WTC11 (cell line): ENCODE measurements around the gene IRF8. TPM values are rescaled to one million over a fixed set of nuclear protein-coding genes. Genes with fewer than 3 reads are reported as not detected.

Experiments
- ATAC-seq: fragments of 200-7000 bp; cut with Tn5 transposase; 2 replicates; pipeline ENCODE4 v1.10.0; 2021; ENCODE audit warnings: mild to moderate bottlenecking, moderate library complexity
- CTCF ChIA-PET: fragments of 300-600 bp; sonication (Branson Sonifier 250); formaldehyde crosslinking; loops from one replicate; lab custom pipeline; 2021; ENCODE audit warnings: antibody characterized with exemption; lab: Charles Lee
- POLR2A ChIA-PET: fragments of 350-600 bp; sonication (Branson Sonifier 250); formaldehyde crosslinking; loops from one replicate; lab custom pipeline; 2021; ENCODE audit warnings: antibody characterized with exemption; lab: Charles Lee
- DNase-seq: peaks from one replicate; pipeline ENCODE4 v3.0.0; 2021; ENCODE audit warnings: low spot score
- H3K27ac Mint-ChIP-seq: 2 replicates; pipeline ENCODE4 v1.8.0; 2021; ENCODE audit warnings: mixed read lengths
- H3K27me3 Mint-ChIP-seq: 2 replicates; pipeline ENCODE4 v1.8.0; 2021; ENCODE audit warnings: low read depth, mild to moderate bottlenecking, moderate library complexity, mixed read lengths
- H3K36me3 Mint-ChIP-seq: 2 replicates; pipeline ENCODE4 v1.8.0; 2021; ENCODE audit warnings: mixed read lengths
- H3K4me1 Mint-ChIP-seq: 2 replicates; pipeline ENCODE4 v1.8.0; 2022; ENCODE audit warnings: mixed read lengths
- H3K4me3 Mint-ChIP-seq: 2 replicates; pipeline ENCODE4 v1.8.0; 2021; ENCODE audit warnings: mild to moderate bottlenecking, moderate library complexity, mixed read lengths
- H3K9me3 Mint-ChIP-seq: 2 replicates; pipeline ENCODE4 v1.8.0; 2021; ENCODE audit warnings: mixed read lengths
- ATF6 ChIP-seq: sonication (generic); formaldehyde crosslinking; IDR thresholded peaks from 2 replicates; pipeline ENCODE4 v1.8.1; 2023; ENCODE audit warnings: mild to moderate bottlenecking, missing genetic modification reagents
- CBFB ChIP-seq: sonication (generic); formaldehyde crosslinking; IDR thresholded peaks from 2 replicates; pipeline ENCODE4 v1.8.1; 2022; ENCODE audit warnings: mild to moderate bottlenecking, low read depth, missing genetic modification reagents
- CREB1 ChIP-seq: sonication (generic); formaldehyde crosslinking; IDR thresholded peaks from 2 replicates; pipeline ENCODE4 v1.8.0; 2023; ENCODE audit warnings: mild to moderate bottlenecking, missing genetic modification reagents
- FOXP1 ChIP-seq: sonication (generic); formaldehyde crosslinking; IDR thresholded peaks from 2 replicates; pipeline ENCODE4 v1.8.0; 2022; ENCODE audit warnings: missing genetic modification reagents, mild to moderate bottlenecking, moderate library complexity, borderline replicate concordance
- GABPB1 ChIP-seq: sonication (generic); formaldehyde crosslinking; IDR thresholded peaks from 2 replicates; pipeline ENCODE4 v1.8.1; 2023; ENCODE audit warnings: mild to moderate bottlenecking, missing genetic modification reagents
- GTF2I ChIP-seq: fragments of 250-450 bp; sonication (Bioruptor Pico); conservative IDR thresholded peaks from 2 replicates; pipeline ENCODE4 v1.4.0; 2021; ENCODE audit warnings: mild to moderate bottlenecking
- MYBL2 ChIP-seq: sonication (generic); formaldehyde crosslinking; IDR thresholded peaks from 2 replicates; pipeline ENCODE4 v1.8.1; 2023; ENCODE audit warnings: mild to moderate bottlenecking, moderate library complexity, missing genetic modification reagents
- TEAD4 ChIP-seq: sonication (generic); formaldehyde crosslinking; IDR thresholded peaks from 2 replicates; pipeline ENCODE4 v1.8.0; 2022; ENCODE audit warnings: mild to moderate bottlenecking, missing genetic modification reagents
- ZNF219 ChIP-seq: sonication (generic); formaldehyde crosslinking; IDR thresholded peaks from 2 replicates; pipeline ENCODE4 v1.8.0; 2023; ENCODE audit warnings: missing genetic modification reagents, mild to moderate bottlenecking, borderline replicate concordance
- ZNF396 ChIP-seq: fragments of 250-450 bp; sonication (Bioruptor Pico); IDR thresholded peaks from 2 replicates; pipeline ENCODE4 v1.8.0; 2021; ENCODE audit warnings: mild to moderate bottlenecking, moderate library complexity, borderline replicate concordance
- ZNF416 ChIP-seq: fragments of 250-450 bp; sonication (Bioruptor Pico); IDR thresholded peaks from 2 replicates; pipeline ENCODE4 v1.9.0; 2021; ENCODE audit warnings: mild to moderate bottlenecking, inconsistent platforms
- total RNA-seq: library from RNA; stranded (reverse); gene quantifications from 3 replicates; pipeline ENCODE4 v1.2.3, GENCODE V29; 2021
- TF ChIP-seq, protein P1 (sequence below): sonication (generic); formaldehyde crosslinking; IDR thresholded peaks from 2 replicates; pipeline ENCODE4 v1.8.1; 2023; ENCODE audit warnings: mild to moderate bottlenecking, missing genetic modification reagents
- TF ChIP-seq, protein P2 (sequence below): sonication (generic); formaldehyde crosslinking; IDR thresholded peaks from 2 replicates; pipeline ENCODE4 v1.8.0; 2023; ENCODE audit warnings: mild to moderate bottlenecking, missing genetic modification reagents
- TF ChIP-seq, protein P3 (sequence below): sonication (generic); formaldehyde crosslinking; IDR thresholded peaks from 2 replicates; pipeline ENCODE4 v1.8.1; 2023; ENCODE audit warnings: mild to moderate bottlenecking, moderate library complexity, missing genetic modification reagents
- TF ChIP-seq, protein P4 (sequence below): fragments of 200-600 bp; IDR thresholded peaks from 2 replicates; pipeline ENCODE4 v1.8.0; 2022; ENCODE audit warnings: antibody characterized with exemption

Gene IRF8
- total RNA-seq, 1 experiment from 2014 or later: 1.1 TPM

DNA sequence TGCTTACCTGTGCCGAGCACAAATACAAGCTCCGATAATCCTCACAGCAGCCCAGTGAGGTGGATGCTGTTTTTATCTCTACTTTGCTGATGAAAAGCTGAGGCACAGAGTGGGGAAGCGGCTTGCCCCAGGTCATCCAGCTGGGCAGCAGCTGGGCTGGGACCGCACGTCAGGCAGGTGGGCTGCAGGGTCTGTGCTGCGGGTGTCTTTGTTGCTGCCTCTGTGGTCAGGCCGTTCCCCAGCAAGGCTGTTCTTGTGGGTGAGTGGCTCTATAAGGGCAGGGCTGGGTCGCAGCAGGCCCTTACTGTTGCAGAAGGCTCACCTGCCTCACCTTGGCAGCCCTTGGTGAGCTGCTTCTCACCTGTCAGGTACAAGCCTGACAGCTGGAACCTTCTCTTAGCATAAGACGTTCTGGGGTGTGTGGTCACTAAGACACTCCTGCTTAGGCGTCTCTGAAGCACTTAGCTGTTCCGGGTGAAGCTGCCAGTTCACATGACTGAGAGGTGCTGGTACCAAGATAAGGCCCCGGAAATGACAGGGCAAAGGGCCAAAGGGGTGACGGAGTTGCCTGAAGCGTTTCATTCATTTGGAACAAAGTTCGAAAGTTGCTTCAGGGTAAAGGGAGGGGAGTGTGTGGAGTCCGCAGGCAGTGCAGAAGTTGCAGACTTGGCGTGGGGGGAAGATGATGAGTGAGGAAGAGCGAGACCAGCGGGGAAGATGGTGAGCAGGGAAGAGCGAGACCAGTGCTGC lies 17.4 kb downstream of the IRF8 start:
- no peaks in the 10 kb centered on the region for H3K36me3 Mint-ChIP-seq
- TF ChIP-seq CBFB (CRISPR knock-in tag) (no peak), TEAD4 (CRISPR knock-in tag) (no peak), GABPB1 (CRISPR knock-in tag) (no peak; the same call in 1 of the 2 replicates), GTF2I (CRISPR knock-in tag) (no peak), FOXP1 (no peak), CREB1 (CRISPR knock-in tag) (no peak), ZNF416 (no peak), ZNF219 (CRISPR knock-in tag) (no peak)
- TF ChIP-seq, protein P1, sequence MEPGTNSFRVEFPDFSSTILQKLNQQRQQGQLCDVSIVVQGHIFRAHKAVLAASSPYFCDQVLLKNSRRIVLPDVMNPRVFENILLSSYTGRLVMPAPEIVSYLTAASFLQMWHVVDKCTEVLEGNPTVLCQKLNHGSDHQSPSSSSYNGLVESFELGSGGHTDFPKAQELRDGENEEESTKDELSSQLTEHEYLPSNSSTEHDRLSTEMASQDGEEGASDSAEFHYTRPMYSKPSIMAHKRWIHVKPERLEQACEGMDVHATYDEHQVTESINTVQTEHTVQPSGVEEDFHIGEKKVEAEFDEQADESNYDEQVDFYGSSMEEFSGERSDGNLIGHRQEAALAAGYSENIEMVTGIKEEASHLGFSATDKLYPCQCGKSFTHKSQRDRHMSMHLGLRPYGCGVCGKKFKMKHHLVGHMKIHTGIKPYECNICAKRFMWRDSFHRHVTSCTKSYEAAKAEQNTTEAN (CRISPR knock-in tag): no peak
- TF ChIP-seq, protein P2, sequence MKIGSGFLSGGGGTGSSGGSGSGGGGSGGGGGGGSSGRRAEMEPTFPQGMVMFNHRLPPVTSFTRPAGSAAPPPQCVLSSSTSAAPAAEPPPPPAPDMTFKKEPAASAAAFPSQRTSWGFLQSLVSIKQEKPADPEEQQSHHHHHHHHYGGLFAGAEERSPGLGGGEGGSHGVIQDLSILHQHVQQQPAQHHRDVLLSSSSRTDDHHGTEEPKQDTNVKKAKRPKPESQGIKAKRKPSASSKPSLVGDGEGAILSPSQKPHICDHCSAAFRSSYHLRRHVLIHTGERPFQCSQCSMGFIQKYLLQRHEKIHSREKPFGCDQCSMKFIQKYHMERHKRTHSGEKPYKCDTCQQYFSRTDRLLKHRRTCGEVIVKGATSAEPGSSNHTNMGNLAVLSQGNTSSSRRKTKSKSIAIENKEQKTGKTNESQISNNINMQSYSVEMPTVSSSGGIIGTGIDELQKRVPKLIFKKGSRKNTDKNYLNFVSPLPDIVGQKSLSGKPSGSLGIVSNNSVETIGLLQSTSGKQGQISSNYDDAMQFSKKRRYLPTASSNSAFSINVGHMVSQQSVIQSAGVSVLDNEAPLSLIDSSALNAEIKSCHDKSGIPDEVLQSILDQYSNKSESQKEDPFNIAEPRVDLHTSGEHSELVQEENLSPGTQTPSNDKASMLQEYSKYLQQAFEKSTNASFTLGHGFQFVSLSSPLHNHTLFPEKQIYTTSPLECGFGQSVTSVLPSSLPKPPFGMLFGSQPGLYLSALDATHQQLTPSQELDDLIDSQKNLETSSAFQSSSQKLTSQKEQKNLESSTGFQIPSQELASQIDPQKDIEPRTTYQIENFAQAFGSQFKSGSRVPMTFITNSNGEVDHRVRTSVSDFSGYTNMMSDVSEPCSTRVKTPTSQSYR: no peak
- TF ChIP-seq, all 79 proteins: peak for 0
- CTCF ChIA-PET: interaction anchor here (1.0 to 4.5 kb wide), 5 partner anchors 9 to 128 kb away, joined by 3 to 21 read pairs (median 5); no protein-coding TSS in a partner anchor
- POLR2A ChIA-PET: no interaction called here
- DNase-seq (no peak), ATAC-seq (no peak)
- Mint-ChIP-seq H3K9me3 (no peaks in the 10 kb centered on the region), H3K27ac (no peak overlapping the region), H3K4me3 (no peak overlapping the region), H3K27me3 (peaks cover 6% of the 10 kb centered on the region), H3K4me1 (peaks cover 29% of the 10 kb centered on the region)

GRCh38 chr16:85917012-85917411 lies 18.1 kb downstream of the IRF8 start:
- CTCF ChIA-PET: interaction anchor here (0.6 to 4.5 kb wide), 5 partner anchors 9 to 128 kb away, joined by 4 to 21 read pairs (median 5); no protein-coding TSS in a partner anchor
- H3K27me3 Mint-ChIP-seq: peaks cover 6% of the 10 kb centered on the region
- no peak overlapping the region for H3K27ac Mint-ChIP-seq
- ATAC-seq: no peak
- no peaks in the 10 kb centered on the region for H3K36me3 Mint-ChIP-seq
- peak; percentile 38 for DNase-seq
- POLR2A ChIA-PET: no interaction called here
- TF ChIP-seq ZNF396: no peak
- TF ChIP-seq, protein P3, sequence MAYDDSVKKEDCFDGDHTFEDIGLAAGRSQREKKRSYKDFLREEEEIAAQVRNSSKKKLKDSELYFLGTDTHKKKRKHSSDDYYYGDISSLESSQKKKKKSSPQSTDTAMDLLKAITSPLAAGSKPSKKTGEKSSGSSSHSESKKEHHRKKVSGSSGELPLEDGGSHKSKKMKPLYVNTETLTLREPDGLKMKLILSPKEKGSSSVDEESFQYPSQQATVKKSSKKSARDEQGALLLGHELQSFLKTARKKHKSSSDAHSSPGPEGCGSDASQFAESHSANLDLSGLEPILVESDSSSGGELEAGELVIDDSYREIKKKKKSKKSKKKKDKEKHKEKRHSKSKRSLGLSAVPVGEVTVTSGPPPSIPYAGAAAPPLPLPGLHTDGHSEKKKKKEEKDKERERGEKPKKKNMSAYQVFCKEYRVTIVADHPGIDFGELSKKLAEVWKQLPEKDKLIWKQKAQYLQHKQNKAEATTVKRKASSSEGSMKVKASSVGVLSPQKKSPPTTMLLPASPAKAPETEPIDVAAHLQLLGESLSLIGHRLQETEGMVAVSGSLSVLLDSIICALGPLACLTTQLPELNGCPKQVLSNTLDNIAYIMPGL: no peak
- TF ChIP-seq, protein P4, sequence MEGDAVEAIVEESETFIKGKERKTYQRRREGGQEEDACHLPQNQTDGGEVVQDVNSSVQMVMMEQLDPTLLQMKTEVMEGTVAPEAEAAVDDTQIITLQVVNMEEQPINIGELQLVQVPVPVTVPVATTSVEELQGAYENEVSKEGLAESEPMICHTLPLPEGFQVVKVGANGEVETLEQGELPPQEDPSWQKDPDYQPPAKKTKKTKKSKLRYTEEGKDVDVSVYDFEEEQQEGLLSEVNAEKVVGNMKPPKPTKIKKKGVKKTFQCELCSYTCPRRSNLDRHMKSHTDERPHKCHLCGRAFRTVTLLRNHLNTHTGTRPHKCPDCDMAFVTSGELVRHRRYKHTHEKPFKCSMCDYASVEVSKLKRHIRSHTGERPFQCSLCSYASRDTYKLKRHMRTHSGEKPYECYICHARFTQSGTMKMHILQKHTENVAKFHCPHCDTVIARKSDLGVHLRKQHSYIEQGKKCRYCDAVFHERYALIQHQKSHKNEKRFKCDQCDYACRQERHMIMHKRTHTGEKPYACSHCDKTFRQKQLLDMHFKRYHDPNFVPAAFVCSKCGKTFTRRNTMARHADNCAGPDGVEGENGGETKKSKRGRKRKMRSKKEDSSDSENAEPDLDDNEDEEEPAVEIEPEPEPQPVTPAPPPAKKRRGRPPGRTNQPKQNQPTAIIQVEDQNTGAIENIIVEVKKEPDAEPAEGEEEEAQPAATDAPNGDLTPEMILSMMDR: peak; percentile 67
- H3K4me1 Mint-ChIP-seq: peaks cover 25% of the 10 kb centered on the region
- no peaks in the 10 kb centered on the region for H3K9me3 Mint-ChIP-seq
- H3K4me3 Mint-ChIP-seq: no peak overlapping the region

GRCh38 chr16:85917959-85918358 lies 19.0 kb downstream of the IRF8 start:
- no peak for DNase-seq
- ATAC-seq: no peak
- ChIA-PET CTCF (interaction anchor here (3.4 to 4.5 kb wide), 2 partner anchors 97 to 99 kb away, joined by 17 to 21 read pairs; no protein-coding TSS in a partner anchor), POLR2A (no interaction called here)
- H3K9me3 Mint-ChIP-seq: no peaks in the 10 kb centered on the region
- peaks cover 20% of the 10 kb centered on the region for H3K4me1 Mint-ChIP-seq
- peaks cover 6% of the 10 kb centered on the region for H3K27me3 Mint-ChIP-seq
- no peak overlapping the region for H3K4me3 Mint-ChIP-seq
- TF ChIP-seq ATF6 (CRISPR knock-in tag) (no peak), MYBL2 (CRISPR knock-in tag) (no peak), FOXP1 (no peak), ZNF416 (no peak)
- TF ChIP-seq, protein P1 (CRISPR knock-in tag): no peak
- no peaks in the 10 kb centered on the region for H3K36me3 Mint-ChIP-seq
- no peak overlapping the region for H3K27ac Mint-ChIP-seq
